HG03175 (cell line): ENCODE results near the gene RRM2.

Experiments used
- ATAC-seq: cut with Tn5 transposase; IDR thresholded peaks from one replicate; pipeline ENCODE4 v1.9.1; 2021; ENCODE audit warnings: mild to moderate bottlenecking, moderate library complexity; ENCODE audit not compliant: unreplicated experiment

Gene RRM2

GRCh38 chr2:10149635-10150034, 27.1 kb downstream of the RRM2 start:
- no peak for ATAC-seq

GRCh38 chr2:10150436-10150835, 27.9 kb downstream of the RRM2 start:
- no peak for ATAC-seq

- ATAC-seq, result no peak
Measured at GRCh38 chr2:10151462-10151861, 28.9 kb downstream of the RRM2 start.

- ATAC-seq, result no peak
Measured at GRCh38 chr2:10157293-10157692, 34.8 kb downstream of the RRM2 start.

- no peak for ATAC-seq
Measured at GRCh38 chr2:10158681-10159080, 36.1 kb downstream of the RRM2 start.

- ATAC-seq, result no peak
Measured at GRCh38 chr2:10159086-10159485, 36.5 kb downstream of the RRM2 start.

GRCh38 chr2:10159581-10160131, 37.1 kb downstream of the RRM2 start:
- ATAC-seq, result no peak

GRCh38 chr2:10160203-10160955, 37.8 kb downstream of the RRM2 start:
- ATAC-seq, result no peak

GRCh38 chr2:10161206-10161931, 38.8 kb downstream of the RRM2 start:
- no peak for ATAC-seq

- ATAC-seq, result no peak
Measured at GRCh38 chr2:10161961-10162441, 39.5 kb downstream of the RRM2 start.

GRCh38 chr2:10162586-10163497, 40.3 kb downstream of the RRM2 start:
- no peak for ATAC-seq

- ATAC-seq, result no peak
Measured at GRCh38 chr2:10163498-10164486, 41.3 kb downstream of the RRM2 start.

- no peak for ATAC-seq
Measured at GRCh38 chr2:10164601-10165000, 42.1 kb downstream of the RRM2 start.

GRCh38 chr2:10165282-10165681, 42.7 kb downstream of the RRM2 start:
- ATAC-seq, result no peak

- ATAC-seq, result no peak
Measured at GRCh38 chr2:10165861-10166675, 43.5 kb downstream of the RRM2 start.

- no peak for ATAC-seq
Measured at GRCh38 chr2:10166676-10167292, 44.2 kb downstream of the RRM2 start.

GRCh38 chr2:10167316-10167715, 44.8 kb downstream of the RRM2 start:
- no peak for ATAC-seq

GRCh38 chr2:10168221-10168620, 45.7 kb downstream of the RRM2 start:
- ATAC-seq, result no peak
